Loucy (cell line): Measurements from ENCODE around the gene IPMK.

Experiments used
- EZH2phosphoT487 ChIP-seq: fragments of 200-600 bp; IDR thresholded peaks from 2 replicates; pipeline ENCODE4 v1.6.1; 2018; ENCODE audit warnings: antibody characterized with exemption, mild to moderate bottlenecking, moderate library complexity, borderline replicate concordance
- TF ChIP-seq, protein P1 (sequence below): fragments of 200-600 bp; sonication (generic); conservative IDR thresholded peaks from 2 replicates; pipeline ENCODE4 v1.5.1; 2014; ENCODE audit warnings: mild to moderate bottlenecking, antibody characterized with exemption, low read length

DNA sequence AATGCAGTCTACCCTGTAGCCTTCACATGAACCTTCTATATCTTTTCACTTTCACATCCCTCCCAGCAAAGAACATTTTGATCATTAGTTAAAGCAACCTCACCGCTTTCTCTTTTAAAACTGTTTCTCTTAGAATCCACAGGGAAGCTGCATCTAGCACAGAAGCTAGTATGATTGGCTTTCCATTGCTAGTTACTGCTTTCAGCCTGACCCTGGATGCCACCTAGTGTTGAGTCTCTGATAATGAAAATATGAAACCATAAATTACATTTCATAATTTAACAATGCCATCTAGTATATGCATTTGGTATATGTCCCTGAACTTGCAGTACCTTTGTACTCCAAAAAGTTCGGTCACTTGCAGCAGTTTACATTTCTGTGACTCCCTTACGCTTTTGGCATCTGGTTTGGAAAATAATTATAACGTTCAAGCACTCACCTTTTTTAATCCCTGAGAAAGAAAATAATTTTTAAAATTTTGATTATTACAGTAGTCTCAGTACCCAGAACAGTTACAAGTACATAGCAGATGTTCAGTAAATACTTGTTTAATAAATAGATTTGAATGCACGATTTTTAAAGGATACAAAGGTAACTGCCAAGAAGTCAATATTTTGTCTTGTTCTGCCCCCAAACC, 24.0 kb upstream of the IPMK start:
- TF ChIP-seq EZH2phosphoT487: no peak
- TF ChIP-seq, protein P1, sequence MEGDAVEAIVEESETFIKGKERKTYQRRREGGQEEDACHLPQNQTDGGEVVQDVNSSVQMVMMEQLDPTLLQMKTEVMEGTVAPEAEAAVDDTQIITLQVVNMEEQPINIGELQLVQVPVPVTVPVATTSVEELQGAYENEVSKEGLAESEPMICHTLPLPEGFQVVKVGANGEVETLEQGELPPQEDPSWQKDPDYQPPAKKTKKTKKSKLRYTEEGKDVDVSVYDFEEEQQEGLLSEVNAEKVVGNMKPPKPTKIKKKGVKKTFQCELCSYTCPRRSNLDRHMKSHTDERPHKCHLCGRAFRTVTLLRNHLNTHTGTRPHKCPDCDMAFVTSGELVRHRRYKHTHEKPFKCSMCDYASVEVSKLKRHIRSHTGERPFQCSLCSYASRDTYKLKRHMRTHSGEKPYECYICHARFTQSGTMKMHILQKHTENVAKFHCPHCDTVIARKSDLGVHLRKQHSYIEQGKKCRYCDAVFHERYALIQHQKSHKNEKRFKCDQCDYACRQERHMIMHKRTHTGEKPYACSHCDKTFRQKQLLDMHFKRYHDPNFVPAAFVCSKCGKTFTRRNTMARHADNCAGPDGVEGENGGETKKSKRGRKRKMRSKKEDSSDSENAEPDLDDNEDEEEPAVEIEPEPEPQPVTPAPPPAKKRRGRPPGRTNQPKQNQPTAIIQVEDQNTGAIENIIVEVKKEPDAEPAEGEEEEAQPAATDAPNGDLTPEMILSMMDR: peak; percentile 84
